ENCODE results near the gene CRY2.
"Not testable (repeated sequence)": the region's sequence is repeated elsewhere in the genome, so short reads cannot be mapped to it uniquely, and the experiment has no call there.

CRY2 gene

DNA sequence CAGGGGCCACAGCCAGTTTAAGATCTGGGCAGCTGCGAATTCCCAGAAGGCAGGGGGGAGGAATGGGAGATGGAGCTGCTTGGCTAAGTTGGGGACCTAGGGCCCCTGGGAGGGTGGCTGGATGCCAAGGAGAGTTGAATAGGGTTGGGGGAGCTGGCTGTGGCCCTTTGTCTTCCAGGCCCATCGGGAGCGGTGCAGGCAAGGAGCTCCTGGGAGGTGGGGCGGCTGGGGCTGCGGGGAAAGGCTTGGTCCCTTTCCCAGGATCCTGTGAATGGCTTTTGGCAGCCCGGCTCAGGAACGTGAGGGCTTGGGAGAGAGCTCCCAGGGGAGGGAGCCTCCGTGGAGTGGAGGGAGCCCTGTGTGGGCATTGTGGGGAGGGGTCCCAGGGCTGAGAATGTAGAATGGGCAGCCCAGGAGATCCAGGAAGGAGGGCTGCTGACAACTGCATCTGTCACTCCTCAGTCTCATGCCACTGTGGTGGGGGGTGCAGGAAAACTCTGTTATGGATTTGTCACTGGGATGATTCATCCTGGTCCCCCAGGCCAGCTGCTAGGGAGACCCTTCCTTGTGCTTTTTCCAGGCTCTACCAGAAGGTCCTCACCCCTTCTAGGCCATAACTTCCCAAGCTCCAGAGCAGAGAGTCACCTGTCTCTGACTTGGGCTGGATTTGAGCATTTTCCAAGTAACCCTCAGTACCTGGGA is 53.8 kb downstream of the CRY2 start:
- no peak for DNase-seq

DNA sequence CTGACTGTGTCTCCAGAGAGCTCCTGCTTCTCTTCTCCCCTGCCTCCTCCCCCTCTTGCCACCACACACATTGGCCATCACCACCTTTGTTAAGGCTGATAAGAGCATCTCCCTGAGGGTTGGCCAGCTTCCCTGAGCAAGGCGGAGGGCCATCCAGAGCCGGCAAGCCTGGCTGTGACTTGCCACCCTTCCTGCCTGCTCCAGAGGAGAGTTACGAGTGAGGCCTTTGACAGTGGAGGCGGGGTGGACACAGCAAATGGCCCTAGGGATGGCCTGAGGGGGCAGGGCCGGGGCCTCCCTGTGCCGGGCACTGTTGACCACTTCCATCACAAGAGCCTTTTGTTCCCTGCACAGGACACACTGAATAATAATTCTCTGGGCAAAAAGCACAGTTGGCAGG is 54.4 kb downstream of the CRY2 start:
- peak; percentile 60 for DNase-seq

DNA sequence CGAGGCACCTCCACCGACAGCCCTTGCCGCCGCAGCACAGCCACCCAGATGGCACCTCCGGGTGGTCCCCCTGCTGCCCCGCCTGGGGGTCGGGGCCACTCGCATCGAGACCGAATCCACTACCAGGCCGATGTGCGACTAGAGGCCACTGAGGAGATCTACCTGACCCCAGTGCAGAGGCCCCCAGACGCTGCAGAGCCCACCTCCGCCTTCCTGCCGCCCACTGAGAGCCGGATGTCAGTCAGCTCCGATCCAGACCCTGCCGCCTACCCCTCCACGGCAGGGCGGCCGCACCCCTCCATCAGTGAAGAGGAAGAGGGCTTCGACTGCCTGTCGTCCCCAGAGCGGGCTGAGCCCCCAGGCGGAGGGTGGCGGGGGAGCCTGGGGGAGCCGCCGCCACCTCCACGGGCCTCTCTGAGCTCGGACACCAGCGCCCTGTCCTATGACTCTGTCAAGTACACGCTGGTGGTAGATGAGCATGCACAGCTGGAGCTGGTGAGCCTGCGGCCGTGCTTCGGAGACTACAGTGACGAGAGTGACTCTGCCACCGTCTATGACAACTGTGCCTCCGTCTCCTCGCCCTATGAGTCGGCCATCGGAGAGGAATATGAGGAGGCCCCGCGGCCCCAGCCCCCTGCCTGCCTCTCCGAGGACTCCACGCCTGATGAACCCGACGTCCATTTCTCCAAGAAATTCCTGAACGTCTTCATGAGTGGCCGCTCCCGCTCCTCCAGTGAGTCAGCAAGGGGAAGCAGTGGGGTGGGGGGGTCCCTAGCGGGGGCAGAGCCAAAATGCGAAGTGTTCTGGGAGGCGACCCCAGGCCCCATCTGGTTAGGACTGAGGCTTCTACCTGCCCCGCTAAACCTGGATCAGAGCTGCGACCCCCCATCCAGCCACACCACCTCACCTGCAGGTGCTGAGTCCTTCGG is 55.4 kb downstream of the CRY2 start:
- no peak for DNase-seq

DNA sequence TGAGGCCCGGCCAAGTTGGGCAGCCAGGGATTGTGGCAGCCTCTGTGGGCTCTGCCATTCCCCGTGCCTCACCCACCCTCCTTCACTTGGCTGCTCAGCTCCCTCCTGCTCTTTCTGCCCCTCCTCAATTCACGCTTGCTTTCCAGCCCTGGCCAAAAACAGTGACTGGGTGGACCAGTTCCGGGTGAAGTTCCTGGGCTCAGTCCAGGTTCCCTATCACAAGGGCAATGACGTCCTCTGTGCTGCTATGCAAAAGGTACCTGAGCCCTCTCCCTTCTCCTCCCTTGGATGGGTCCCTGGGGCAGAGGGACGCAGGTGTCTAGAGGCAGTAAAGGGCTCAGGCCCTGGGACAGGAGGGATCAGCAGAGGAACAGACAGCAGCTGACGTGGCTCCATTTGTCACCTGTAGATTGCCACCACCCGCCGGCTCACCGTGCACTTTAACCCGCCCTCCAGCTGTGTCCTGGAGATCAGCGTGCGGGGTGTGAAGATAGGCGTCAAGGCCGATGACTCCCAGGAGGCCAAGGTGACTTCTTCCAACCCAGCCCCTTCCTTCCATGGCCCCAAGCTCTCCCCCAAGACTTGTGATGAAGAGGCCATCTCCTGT is 57.1 kb downstream of the CRY2 start:
- no peak for DNase-seq

DNA sequence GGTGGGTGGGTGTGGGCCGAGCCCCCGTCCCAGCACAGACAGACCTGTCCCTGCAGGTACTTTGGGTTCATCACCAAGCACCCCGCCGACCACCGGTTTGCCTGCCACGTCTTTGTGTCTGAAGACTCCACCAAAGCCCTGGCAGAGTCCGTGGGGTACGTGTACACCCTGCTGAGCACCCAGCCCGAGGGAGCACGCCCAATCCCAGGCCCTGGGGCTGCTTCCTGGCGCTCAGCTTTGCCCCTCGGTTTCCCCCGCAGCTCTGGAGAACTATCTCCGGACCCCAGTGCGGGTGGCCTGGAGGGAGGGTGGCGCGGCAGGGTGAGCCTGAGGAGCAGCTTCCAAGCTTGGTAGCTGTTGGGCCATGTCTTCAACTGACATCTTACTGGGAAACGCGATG is 57.8 kb downstream of the CRY2 start:
- DNase-seq: no peak

DNA sequence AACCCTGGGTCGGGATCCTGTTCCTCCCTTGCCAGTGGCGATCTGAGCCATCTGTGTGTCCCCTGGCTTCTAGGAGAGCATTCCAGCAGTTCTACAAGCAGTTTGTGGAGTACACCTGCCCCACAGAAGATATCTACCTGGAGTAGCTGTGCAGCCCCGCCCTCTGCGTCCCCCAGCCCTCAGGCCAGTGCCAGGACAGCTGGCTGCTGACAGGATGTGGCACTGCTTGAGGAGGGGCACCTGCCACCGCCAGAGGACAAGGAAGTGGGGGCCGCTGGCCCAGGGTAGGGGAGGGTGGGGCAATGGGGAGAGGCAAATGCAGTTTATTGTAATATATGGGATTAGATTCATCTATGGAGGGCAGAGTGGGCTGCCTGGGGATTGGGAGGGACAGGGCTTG is 58.3 kb downstream of the CRY2 start:
- DNase-seq: not testable (repeated sequence)

DNA sequence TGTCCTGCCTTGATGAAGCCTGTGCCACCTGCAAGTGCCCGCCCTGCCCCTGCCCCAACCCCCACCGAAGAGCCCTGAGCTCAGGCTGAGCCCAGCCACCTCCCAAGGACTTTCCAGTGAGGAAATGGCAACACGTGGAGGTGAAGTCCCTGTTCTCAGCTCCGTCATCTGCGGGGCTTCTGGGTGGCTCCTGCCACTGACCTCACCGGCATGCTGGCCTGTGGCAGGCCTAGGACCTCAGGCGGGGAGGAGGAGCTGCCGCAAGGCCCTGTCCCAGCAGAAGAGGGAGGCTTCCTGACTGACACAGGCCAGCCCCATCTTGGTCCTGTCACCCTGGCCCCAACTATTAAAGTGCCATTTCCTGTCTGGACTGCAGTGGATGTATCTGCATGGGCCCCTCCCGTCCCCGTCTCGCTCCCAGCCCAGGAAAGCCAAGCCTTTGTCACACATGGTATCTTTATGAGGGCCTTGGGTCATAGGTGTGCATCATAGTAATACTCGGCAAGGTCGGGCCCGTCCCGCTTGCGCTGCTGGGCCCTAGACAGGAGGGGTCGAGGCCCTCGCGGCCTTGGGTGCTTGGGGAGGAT is 58.9 kb downstream of the CRY2 start:
- no peak for DNase-seq

DNA sequence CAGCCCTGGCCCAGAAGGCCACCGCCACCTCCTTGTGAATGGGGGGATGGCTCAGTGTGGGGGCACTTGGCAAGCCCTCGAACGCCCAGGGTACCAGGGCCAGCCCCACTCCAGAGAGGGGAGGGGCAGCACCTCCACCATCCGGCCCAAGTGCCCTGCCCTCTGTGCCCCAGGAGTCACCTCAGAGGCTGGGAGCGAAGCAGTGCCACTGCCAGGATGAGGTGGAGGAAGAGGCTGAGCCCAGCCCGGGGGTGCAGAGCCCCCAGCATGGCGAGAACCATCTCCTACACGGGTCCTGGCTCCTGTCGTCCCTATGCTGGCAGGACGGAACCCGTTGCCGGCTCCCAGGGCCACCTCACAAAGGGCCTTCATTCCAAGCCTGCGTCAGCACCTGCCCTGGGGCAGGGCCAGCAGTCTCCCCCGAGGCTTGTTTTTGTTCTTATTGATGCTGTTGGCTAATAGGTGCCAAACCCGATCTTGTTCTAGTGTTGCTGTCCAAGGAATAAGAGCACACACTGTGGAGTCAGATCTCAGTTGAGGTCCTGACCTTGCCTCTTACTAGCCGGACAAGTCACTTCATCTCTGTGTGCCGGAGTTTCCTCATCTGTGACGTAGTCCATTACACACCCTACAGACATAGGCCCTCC is 59.8 kb downstream of the CRY2 start, which contains the start of gene FREY1:
Gene FREY1, minus strand, starts transcription at position 307 of the 647 bp plus-strand sequence. Its CDS starts 26 bp downstream, at position 281.
- DNase-seq: no peak

DNA sequence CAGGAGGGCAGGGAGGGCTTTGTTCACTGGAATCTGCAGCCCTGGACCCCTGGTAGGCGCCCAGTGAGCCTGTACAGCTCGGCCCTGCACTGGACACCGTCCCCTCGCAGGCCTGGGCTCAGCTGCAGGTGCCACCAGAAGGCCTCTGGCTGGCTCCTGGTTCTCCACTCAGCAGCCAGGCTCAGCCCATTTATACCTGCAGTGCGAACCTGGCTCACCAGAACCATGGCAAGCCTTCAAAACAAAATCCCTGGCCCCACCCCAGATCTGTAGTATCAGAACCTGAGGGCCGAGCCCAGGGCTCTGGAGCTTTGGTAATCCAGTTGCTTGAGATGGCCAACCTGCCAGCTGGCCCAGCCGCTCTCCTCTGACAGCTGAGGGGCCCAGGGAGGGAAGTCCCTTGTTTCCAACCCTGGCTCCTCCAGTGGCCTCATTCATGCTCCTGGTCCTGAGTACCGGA is 60.7 kb downstream of the CRY2 start:
- no peak for DNase-seq

DNA sequence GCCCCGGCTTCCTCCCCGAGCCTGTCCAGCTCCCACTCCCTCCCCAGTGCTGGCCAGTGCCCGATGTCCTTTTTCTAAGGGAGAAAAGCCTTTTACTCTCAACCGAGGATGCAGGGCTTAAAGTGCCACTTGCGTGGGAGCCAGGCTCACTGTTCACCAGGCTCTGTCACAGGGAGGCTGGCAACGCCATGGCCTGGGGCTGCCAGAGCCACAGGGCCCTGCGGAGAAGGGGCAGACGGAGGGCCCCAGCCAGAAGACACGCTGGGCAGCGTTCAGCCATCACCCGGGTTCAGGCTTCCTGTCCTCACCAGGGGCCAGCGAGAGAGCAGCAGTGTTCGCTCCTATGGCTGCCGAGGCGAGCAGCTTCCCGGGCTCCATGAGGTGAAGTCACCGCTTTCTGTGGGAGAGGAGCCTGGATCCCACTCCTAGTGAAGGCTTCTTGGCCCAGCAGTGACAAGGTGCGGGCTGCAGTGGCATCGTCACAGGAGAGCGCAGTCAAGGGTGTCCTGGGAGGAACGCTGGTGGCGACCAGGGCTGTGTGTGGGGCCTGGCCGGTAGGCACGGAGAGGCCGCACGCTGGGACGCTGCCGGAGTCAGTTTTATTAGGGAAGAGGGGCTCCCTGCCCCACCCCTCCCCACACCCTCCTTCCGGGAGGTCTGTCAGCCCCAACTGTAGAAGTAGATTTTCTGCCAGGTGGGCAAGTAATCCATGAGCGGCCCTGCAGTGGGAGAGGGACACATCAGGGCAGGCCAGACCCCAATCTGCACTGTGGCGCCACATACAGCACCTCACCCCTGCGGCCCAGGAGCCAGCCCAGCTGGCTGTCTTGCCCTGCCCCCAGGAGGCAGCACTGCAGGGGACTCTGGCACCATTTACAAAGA is 62.6 kb downstream of the CRY2 start:
- no peak for DNase-seq

DNA sequence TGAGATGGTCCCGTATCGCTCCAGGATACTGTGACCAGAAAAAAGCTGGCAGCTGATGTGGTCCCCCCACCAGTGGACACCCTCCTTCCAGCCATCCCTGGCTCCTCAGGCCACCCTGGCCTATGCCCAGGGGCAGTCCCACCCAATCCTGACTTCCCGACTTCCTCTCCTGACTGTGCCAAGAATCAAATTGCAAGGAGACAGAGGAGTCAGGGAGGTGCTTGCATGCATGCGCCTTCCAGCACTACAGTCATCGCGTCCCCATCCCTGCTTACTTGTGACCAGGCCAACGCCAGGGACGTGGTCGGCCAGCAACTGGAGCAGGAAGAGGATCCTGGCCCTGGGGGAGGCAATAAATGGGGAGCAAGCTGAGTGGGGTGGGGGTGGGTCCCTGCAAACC is 63.3 kb downstream of the CRY2 start:
- DNase-seq: no peak

DNA sequence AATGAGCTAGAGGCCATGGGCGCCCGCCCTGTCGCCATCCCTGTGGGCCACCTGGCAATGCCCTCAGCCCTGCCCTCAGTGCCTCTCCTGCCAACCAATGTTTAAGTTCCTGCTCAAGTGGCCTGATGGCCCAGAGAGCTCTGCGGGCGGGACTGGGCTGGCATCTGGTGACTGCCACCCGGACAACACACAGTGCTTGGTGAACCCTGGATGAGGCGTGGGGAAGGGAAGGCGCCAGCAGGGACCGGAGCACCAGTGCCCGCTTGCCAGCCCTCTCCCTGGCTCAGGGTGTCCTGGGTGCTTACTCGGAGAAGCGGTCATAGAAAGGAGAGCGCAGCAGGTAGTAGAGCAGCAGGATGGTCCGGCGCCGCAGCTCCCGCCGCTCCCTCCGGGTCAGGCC is 66.2 kb downstream of the CRY2 start:
- no peak for DNase-seq

DNA sequence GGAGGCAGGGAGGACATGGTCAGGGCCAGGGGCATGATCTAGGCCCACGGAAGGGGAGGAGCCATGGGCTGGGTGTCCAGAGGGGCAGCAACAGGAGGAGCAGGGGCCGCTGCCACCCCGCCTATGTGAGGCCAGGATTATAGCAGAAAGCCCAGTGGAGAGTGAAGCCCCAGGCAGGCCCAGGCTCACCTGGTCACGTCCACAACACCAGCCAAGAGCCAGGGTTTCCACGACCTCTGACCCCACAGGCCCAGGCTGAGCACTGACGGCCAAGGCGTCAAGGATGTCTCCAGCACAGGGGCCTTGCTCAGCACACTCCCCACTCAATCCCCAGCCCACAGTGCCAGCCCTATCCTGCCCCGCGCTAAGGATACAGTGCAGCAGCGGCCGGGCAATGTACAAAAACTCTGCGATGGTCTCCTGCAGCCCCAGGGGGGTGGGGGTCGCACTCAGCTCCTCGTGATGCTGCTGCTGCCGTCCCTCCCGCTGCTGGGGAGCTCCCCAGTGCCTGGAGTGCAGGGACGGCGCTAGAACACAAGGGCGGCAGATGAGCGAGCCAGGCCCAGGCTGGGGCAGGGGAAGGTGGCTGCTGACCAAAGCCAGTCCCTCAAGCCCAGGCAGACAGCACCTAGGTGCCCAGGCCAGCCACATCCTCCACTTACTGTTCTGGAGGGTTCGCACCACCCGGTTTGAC is 66.8 kb downstream of the CRY2 start:
- DNase-seq: no peak

DNA sequence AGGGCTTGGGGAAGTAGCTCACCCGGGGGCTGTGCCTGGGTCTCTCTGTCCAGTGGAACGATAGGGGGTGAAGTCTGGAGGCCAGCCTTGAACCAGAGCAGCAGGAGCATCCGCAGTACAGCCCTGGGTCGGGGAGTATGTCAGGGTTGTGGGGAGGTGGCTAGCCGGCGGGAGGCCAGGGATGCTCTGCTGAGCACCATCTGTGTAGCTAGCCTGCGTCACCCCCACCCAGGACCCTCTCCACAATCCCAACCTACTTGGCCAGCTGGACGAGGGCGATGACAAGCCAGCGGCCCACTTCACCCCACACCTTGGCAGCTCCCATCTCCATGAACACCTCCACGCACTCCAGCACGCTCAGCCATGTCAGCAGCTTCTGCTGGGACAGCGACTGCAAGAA is 68.2 kb downstream of the CRY2 start:
- no peak for DNase-seq

DNA sequence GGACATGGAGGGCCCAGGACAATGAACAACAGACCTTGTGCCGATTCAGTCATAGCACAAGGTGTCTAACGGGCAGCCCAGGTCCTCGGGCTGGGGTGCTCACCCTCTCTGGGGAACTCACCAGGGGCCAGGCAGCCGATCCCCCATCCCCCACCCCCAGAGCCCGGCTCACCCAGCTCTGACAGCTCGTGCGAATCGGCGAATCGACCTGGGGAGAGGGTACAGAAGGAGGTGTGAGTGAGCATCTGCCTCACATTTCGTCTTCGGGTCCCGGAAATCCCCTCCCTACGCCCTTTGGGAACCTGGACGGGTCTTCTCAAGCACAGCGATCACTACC is 70.0 kb downstream of the CRY2 start:
- no peak for DNase-seq

DNA sequence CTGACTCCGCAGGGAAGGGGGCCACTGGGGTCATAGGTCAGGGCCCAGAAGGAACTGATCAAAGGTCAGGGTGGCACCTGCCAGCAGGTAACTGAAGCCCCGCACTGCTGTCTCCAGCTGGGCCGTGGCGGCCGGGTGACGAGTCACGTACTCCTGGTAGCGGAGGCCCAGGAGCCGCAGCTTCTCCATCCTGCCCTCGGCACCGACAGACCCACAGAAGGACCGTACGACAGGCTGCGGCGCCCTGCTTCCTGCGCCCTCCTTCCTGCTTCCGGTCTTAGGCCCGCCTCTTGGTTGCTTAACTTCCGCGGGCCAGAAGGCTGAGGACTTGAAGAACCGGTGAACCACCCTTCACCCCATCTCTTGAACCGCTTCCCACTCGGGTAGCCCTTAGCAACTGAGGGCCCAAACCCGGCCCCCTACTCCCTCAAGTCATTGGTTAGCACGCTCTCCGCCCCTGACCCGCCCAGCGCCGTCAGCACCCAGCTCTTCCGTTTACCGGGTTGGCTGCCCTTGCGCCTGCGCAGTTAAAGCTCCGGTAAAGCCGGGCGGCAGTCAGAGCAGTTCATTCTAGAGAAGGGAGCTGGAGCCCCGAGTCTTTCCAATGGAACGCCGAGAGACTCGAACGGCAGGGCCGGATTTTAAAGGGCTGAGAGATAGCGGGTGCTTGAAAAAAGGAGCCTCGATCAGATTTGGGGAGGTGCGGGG is 70.5 kb downstream of the CRY2 start, which contains the start of gene PEX16:
Gene PEX16, minus strand, starts transcription at position 255 of the 708 bp plus-strand sequence. Its CDS starts 66 bp downstream, at position 189.
- DNase-seq: peak; percentile 99

DNA sequence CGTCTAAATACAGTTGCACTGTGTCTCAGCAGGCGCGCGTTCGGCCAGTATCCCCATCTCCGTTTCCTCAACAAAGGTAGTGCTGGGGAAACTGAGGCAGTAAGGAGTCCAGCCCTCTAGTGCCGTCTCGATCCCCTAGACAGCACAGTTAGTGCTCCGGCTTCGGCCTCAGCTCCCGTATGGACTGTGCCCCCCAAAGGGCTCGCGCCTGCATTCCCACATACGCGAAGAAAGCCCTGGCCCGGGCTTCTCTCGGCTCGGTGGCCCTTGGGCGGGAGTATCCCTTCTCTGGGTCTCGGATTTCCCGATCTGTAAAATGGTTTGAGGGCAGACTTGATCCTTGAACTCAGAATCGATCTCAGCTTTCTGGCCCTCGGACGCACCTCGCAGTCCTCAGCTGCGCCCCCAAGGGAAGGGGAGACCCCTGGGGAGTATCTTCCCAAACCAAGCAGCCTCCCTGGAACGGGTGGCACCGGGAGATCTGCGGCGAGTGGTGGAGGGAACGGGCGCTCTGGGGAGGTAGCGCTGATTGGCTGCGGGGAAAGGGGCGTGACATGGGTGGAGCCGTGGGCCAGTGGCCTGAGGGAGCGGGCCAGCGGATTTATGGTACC is 71.2 kb downstream of the CRY2 start:
- DNase-seq: peak; percentile 88

DNA sequence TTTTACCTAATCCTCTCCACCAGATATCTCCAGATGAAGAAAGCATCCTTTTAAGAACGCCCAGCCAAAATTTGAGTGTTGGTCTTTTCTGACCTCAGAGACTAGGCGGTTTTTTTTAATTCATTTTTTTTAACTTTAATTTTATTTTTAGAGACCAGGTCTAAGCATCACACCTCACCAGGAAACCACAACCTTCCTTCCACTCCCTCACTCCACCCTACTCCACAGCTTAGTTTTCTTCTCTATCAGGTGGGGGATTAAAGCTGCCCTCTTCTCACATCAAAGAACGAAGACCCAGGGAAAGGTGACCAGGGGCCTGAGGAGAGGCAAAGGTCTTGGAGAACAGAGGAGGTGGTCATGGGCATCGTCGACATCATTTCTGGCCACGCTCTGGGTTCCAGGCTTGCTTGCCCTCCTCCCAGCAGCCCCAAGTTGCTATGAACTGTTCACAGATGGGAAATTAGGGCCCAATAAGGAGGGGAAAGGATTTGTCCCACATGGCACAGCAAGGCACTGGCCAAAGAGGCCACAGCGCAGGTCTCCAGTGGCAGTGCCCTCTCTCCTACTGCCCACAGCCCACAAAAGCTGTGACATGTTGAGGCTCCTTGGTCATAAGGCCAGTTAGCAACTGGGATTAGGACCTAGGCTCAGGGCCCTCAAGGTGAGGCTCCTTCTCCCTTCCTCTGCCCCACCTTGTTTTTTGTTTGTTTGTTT is 71.8 kb downstream of the CRY2 start:
- DNase-seq: no peak
